K562 (cell line): Measurements from ENCODE around the gene URM1. TPM values are rescaled to one million over a fixed set of nuclear protein-coding genes. Genes with fewer than 3 reads are reported as not detected.
A peak's percentile ranks its signal among the peaks of the same experiment; 100 is the strongest.

Experiments used
- AFF1 ChIP-seq, 2 experiments: fragments of 450-650 bp; IDR thresholded peaks; 2 replicates each; pipeline ENCODE4 v1.6.1; 2018; ENCODE audit warnings: mild to moderate bottlenecking in 2 of 2, low read depth in 1 of 2; ENCODE audit not compliant: partially characterized antibody in 2 of 2
- ATF6 ChIP-seq: sonication (generic); formaldehyde crosslinking; IDR thresholded peaks from 2 replicates; pipeline ENCODE4 v1.4.0; 2020; ENCODE audit warnings: mild to moderate bottlenecking, missing genetic modification reagents
- CBX1 ChIP-seq: sonication (generic); IDR thresholded peaks from 2 replicates; pipeline ENCODE4 v1.6.1; 2016; ENCODE audit warnings: antibody characterized with exemption, low read depth, mild to moderate bottlenecking
- CEBPB ChIP-seq: fragments of 450-650 bp; IDR thresholded peaks from 2 replicates; pipeline ENCODE4 v1.6.1; 2016; ENCODE audit warnings: missing genetic modification characterization, missing compliant biosample characterization
- CREM ChIP-seq: IDR thresholded peaks from 2 replicates; pipeline ENCODE4 v1.6.1; 2014; ENCODE audit warnings: antibody characterized with exemption, low read depth
- DEAF1 ChIP-seq: fragments of 450-650 bp; formaldehyde crosslinking; IDR thresholded peaks from 2 replicates; pipeline ENCODE4 v1.4.0; 2020; ENCODE audit warnings: mild to moderate bottlenecking, moderate library complexity
- E2F4 ChIP-seq: sonication (generic); formaldehyde crosslinking; IDR thresholded peaks from 2 replicates; pipeline ENCODE4 v1.8.0; 2022; ENCODE audit warnings: mild to moderate bottlenecking, low read depth, missing genetic modification reagents
- EHMT2 ChIP-seq: fragments of 450-650 bp; IDR thresholded peaks from 2 replicates; pipeline ENCODE4 v1.6.1; 2018; ENCODE audit warnings: antibody characterized with exemption
- GATAD2A ChIP-seq: fragments of 450-650 bp; IDR thresholded peaks from 2 replicates; pipeline ENCODE4 v1.6.1; 2017
- IRF9 ChIP-seq: fragments of 450-650 bp; IDR thresholded peaks from 2 replicates; pipeline ENCODE4 v1.6.1; 2016; ENCODE audit warnings: missing biosample characterization, missing genetic modification characterization
- MAX ChIP-seq: sonication (generic); formaldehyde crosslinking; IDR thresholded peaks from 2 replicates; pipeline ENCODE4 v1.9.0; 2022; ENCODE audit warnings: mild to moderate bottlenecking, missing genetic modification reagents
- NCOA2 ChIP-seq, 2 experiments: fragments of 450-650 bp; IDR thresholded peaks; 2 replicates each; pipeline ENCODE4 v1.6.1; 2018; ENCODE audit warnings: mild to moderate bottlenecking in 2 of 2, moderate library complexity in 1 of 2; ENCODE audit not compliant: partially characterized antibody in 2 of 2
- NFXL1 ChIP-seq: fragments of 450-650 bp; formaldehyde crosslinking; IDR thresholded peaks from 2 replicates; pipeline ENCODE4 v1.4.0; 2021; ENCODE audit warnings: mild to moderate bottlenecking
- SUPT5H ChIP-seq: fragments of 450-650 bp; IDR thresholded peaks from 2 replicates; pipeline ENCODE4 v1.6.1; 2016
- TBP ChIP-seq: optimal IDR thresholded peaks from 2 replicates; pipeline ENCODE3; 2011; ENCODE audit warnings: low read depth, low read length, improper control_type of control experiment
- ZNF217 ChIP-seq: sonication (generic); formaldehyde crosslinking; IDR thresholded peaks from 2 replicates; pipeline ENCODE4 v1.8.0; 2022; ENCODE audit warnings: mild to moderate bottlenecking, missing genetic modification reagents
- ZNF232 ChIP-seq: sonication (generic); formaldehyde crosslinking; IDR thresholded peaks from 2 replicates; pipeline ENCODE4 v1.8.0; 2022; ENCODE audit warnings: mild to moderate bottlenecking, missing genetic modification reagents
- ZNF444 ChIP-seq: fragments of 250-450 bp; sonication (Bioruptor Pico); IDR thresholded peaks from 2 replicates; pipeline ENCODE4 v1.4.0; 2020; ENCODE audit warnings: mild to moderate bottlenecking, moderate library complexity
- polyA plus RNA-seq, 8 experiments: library from polyadenylated mRNA; depleted of rRNA in 4 of 8; stranded (reverse) in 5 of 8; unstranded in 3 of 8; fragments of >200 nt; fragmentation: Nextera tagmentation in 2 of 8; fragmentation: Illumina TruSeq in 1 of 8; extraction: Ambion mirVana in 2 of 8; extraction: Trizol in 1 of 8; gene quantifications; 2 replicates each; pipeline versions ENCODE4 v1.2.1 to v1.2.3, GENCODE V29; 2011 to 2014; ENCODE audit warnings: inconsistent platforms in 1 of 8, missing spikeins in 1 of 8
- total RNA-seq, 7 experiments: library from RNA; depleted of rRNA in 6 of 7; stranded (reverse); fragments of >200 nt in 6 of 7; fragmentation: Illumina TruSeq in 2 of 7; extraction: Trizol in 2 of 7; gene quantifications; 2 replicates each; pipeline versions ENCODE4 v1.2.1 to v1.2.3, GENCODE V29; 2011 to 2021; ENCODE audit warnings: low replicate concordance in 1 of 7

The URM1 gene
- total and polyA plus RNA-seq, 9 of the 15 experiments (the other 6 are each of a cell fraction or from before 2014, with no cell fraction given): 10.1 to 88.9 (median 53.3) TPM

GRCh38 chr9:128361986-128362646 lies 9.1 kb upstream of the URM1 start (continued):
- TF ChIP-seq MAX (CRISPR knock-in tag): peak; percentile 43; the same call in 1 of the 2 replicates
- no peak for TF ChIP-seq GATAD2A
- peak; percentile 44; the same call in 1 of the 2 replicates for TF ChIP-seq SUPT5H
- 0 out of 2 replicates have a peak, but pooled peaks have one; percentile 19 for TF ChIP-seq CREM
- TF ChIP-seq CBX1: no peak
- no peak for TF ChIP-seq ZNF217 (CRISPR knock-in tag)
- no peak for TF ChIP-seq ZNF444
- no peak for TF ChIP-seq NCOA2 (IDR thresholded peaks at IDR 0.05; ENCODE audit: partially characterized antibody in 2 of 2)
- peak; percentile 80 for TF ChIP-seq DEAF1
- no peak for TF ChIP-seq NFXL1 (CRISPR knock-in tag)
- no peak for TF ChIP-seq E2F4 (CRISPR knock-in tag)
- no peak for TF ChIP-seq ZNF232 (CRISPR knock-in tag)
- no peak for TF ChIP-seq EHMT2
- no peak for TF ChIP-seq CEBPB (tag)
- no peak for TF ChIP-seq ATF6 (CRISPR knock-in tag)
- TF ChIP-seq IRF9 (tag): no peak
- TF ChIP-seq TBP: no peak
- no peak for TF ChIP-seq AFF1 (IDR thresholded peaks at IDR 0.05; ENCODE audit: low read depth in 1 of 2, partially characterized antibody in 2 of 2)
